CD14-positive monocyte (primary cell): Measurements from ENCODE around the gene FAM53A. TPM values are rescaled to one million over a fixed set of nuclear protein-coding genes. Genes with fewer than 3 reads are reported as not detected.

Experiments used
- DNase-seq, 3 donors: peaks; one replicate each; pipeline ENCODE4 v3.0.0-alpha.2; 2011 to 2022
- H2AFZ ChIP-seq: 2 replicates; pipeline ENCODE4 v1.6.0; 2012; ENCODE audit warnings: mild to moderate bottlenecking, low read depth, low read length, inconsistent platforms; ENCODE audit not compliant: insufficient read depth, poor library complexity, severe bottlenecking
- H3K27ac ChIP-seq, 2 donors: 1 replicate in 1 of 2; 2 replicates in 1 of 2; pipeline ENCODE4 v1.5.1; 2012 to 2013; ENCODE audit warnings: low read length in 2 of 2, control low read depth in 1 of 2, inconsistent platforms in 1 of 2, low read depth in 1 of 2, mild to moderate bottlenecking in 1 of 2
- H3K27me3 ChIP-seq, 2 donors: one replicate each; pipeline versions ENCODE4 v1.6.0 to v1.6.1; 2011 to 2013; ENCODE audit warnings: low read length in 2 of 2; ENCODE audit not compliant: control insufficient read depth in 2 of 2, insufficient read depth in 2 of 2
- H3K36me3 ChIP-seq, 2 donors: replicated peaks in 1 of 2; 1 replicate in 1 of 2; 2 replicates in 1 of 2; pipeline versions ENCODE4 v1.5.1 to v1.6.1; 2012 to 2013; ENCODE audit warnings: low read length in 2 of 2, control low read depth in 1 of 2, inconsistent platforms in 1 of 2, mild to moderate bottlenecking in 1 of 2; ENCODE audit not compliant: insufficient read depth in 2 of 2, control insufficient read depth in 1 of 2
- H3K4me1 ChIP-seq, 2 donors: 1 replicate in 1 of 2; 2 replicates in 1 of 2; pipeline versions ENCODE4 v1.5.1 to v1.6.1; 2012 to 2013; ENCODE audit warnings: low read length in 2 of 2, control low read depth in 1 of 2, inconsistent platforms in 1 of 2, mild to moderate bottlenecking in 1 of 2, moderate library complexity in 1 of 2; ENCODE audit not compliant: insufficient read depth in 2 of 2, control insufficient read depth in 1 of 2
- H3K4me2 ChIP-seq: replicated peaks from 2 replicates; pipeline ENCODE3; 2012; ENCODE audit warnings: low read length, moderate library complexity, mild to moderate bottlenecking; ENCODE audit not compliant: poor library complexity, severe bottlenecking; ENCODE audit errors: extremely low read depth
- H3K4me3 ChIP-seq, 3 experiments: fragments of 200-600 bp in 1 of 3; sonication (generic) in 1 of 3; replicated peaks in 1 of 3; 1 replicate in 2 of 3; 2 replicates in 1 of 3; pipeline ENCODE4 v1.5.1; 2011 to 2013; ENCODE audit warnings: low read length in 3 of 3, mild to moderate bottlenecking in 3 of 3, control low read depth in 2 of 3, low read depth in 2 of 3, inconsistent platforms in 1 of 3, moderate library complexity in 1 of 3
- H3K79me2 ChIP-seq: 2 replicates; pipeline ENCODE4 v1.6.0; 2012; ENCODE audit warnings: mild to moderate bottlenecking, control low read depth, inconsistent platforms, low read length, moderate library complexity; ENCODE audit not compliant: insufficient read depth
- H3K9ac ChIP-seq: 2 replicates; pipeline ENCODE4 v1.6.0; 2017; ENCODE audit warnings: low read length, mild to moderate bottlenecking; ENCODE audit not compliant: insufficient read depth, poor library complexity, severe bottlenecking
- H3K9me3 ChIP-seq, 2 donors: replicated peaks in 1 of 2; 1 replicate in 1 of 2; 2 replicates in 1 of 2; pipeline versions ENCODE4 v1.5.1 to v1.6.1; 2012 to 2013; ENCODE audit warnings: low read length in 2 of 2, control low read depth in 1 of 2; ENCODE audit not compliant: control insufficient read depth in 1 of 2, insufficient read depth in 1 of 2
- H4K20me1 ChIP-seq: 2 replicates; pipeline ENCODE4 v1.6.0; 2012; ENCODE audit warnings: mild to moderate bottlenecking, low read length, control low read depth, moderate library complexity; ENCODE audit not compliant: insufficient read depth
- H3K27ac Mint-ChIP-seq, 7 donors: one replicate each; pipeline ENCODE4 v1.8.0; 2020; ENCODE audit warnings: mild to moderate bottlenecking in 7 of 7, mixed read lengths in 7 of 7, moderate library complexity in 6 of 7, inconsistent platforms in 2 of 7
- H3K27me3 Mint-ChIP-seq, 3 donors: one replicate each; pipeline ENCODE4 v1.8.0; 2021 to 2022; ENCODE audit warnings: low read depth in 3 of 3, mild to moderate bottlenecking in 3 of 3, mixed read lengths in 3 of 3, moderate library complexity in 3 of 3, inconsistent platforms in 1 of 3
- H3K36me3 Mint-ChIP-seq, 2 donors: one replicate each; pipeline ENCODE4 v1.8.0; 2020; ENCODE audit warnings: mixed read lengths in 2 of 2, inconsistent platforms in 1 of 2, mild to moderate bottlenecking in 1 of 2
- H3K4me1 Mint-ChIP-seq: one replicate; pipeline ENCODE4 v1.8.0; 2020; ENCODE audit warnings: mild to moderate bottlenecking, mixed read lengths
- H3K4me3 Mint-ChIP-seq, 2 donors: one replicate each; pipeline ENCODE4 v1.8.0; 2020; ENCODE audit warnings: mild to moderate bottlenecking in 2 of 2, mixed read lengths in 2 of 2, moderate library complexity in 1 of 2
- H3K9me3 Mint-ChIP-seq, 7 donors: one replicate each; pipeline ENCODE4 v1.8.0; 2020 to 2022; ENCODE audit warnings: mixed read lengths in 7 of 7, mild to moderate bottlenecking in 6 of 7, moderate library complexity in 6 of 7, inconsistent platforms in 2 of 7
- CTCF ChIP-seq: fragments of 200-600 bp; IDR thresholded peaks from one replicate; pipeline ENCODE4 v1.8.0; 2022; ENCODE audit warnings: antibody characterized with exemption, mild to moderate bottlenecking
- WGBS: methylation state at CpG from one replicate; pipeline ENCODE4 v1.1.5; 2013; ENCODE audit warnings: missing lambda C conversion rate; ENCODE audit not compliant: insufficient coverage; 5-methylcytosine and 5-hydroxymethylcytosine counted together
- intact Hi-C, 2 donors: fragments of 100-400 bp; cut with micrococcal nuclease; formaldehyde crosslinking; loops; one replicate each; pipeline versions ENCODE4 v1.15.0 to v1.15.1; 2023
- polyA plus RNA-seq, 3 donors: library from polyadenylated mRNA; depleted of rRNA in 1 of 3; unstranded in 2 of 3; stranded (reverse) in 1 of 3; fragments of 300-500 nt in 2 of 3; fragments of >200 nt in 1 of 3; fragmentation: Illumina TruSeq in 2 of 3; gene quantifications; 1 replicate in 2 of 3; 2 replicates in 1 of 3; pipeline ENCODE4 v1.2.3, GENCODE V29; 2012 to 2021

FAM53A gene
- polyA plus RNA-seq, 3 donors, result 0.40 to 0.82 (median 0.76) TPM

DNA sequence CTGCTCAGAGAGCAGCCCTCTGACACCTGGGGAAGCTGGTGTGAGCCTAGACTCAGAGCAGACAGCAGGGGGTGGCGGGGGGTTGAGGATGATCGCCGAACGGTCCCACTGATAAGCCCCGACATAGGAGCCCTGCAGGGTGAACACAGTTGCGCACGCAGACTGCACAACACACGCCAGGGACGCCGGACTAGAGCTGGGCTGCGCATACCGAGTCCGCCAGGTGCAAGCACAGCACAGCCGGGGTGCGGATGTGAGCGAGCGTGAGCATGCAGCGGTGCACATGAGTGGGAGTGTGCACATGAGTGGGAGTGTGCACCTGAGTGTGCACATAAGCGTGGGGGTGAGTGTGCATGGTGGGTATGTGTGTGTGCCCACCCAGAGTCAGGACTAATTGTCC, 36.7 kb downstream of the FAM53A start:
- no peak overlapping the region for H3K9ac ChIP-seq
- peaks cover 0 to 8% (median 2%) of the 10 kb centered on the region in 7 donors for H3K9me3 Mint-ChIP-seq
- H3K4me3 Mint-ChIP-seq, result no peak overlapping the region
- no peak overlapping the region for H3K27ac Mint-ChIP-seq
- no peak overlapping the region for H3K4me2 ChIP-seq
- peaks cover 0 to 7% of the 10 kb centered on the region in 2 donors for H3K36me3 Mint-ChIP-seq
- no peaks in the 10 kb centered on the region for H3K9me3 ChIP-seq
- WGBS, result 95% methylated on average over 18 of the region's 19 CpGs
- no peaks in the 10 kb centered on the region for H3K4me1 ChIP-seq
- H3K79me2 ChIP-seq, result no peaks in the 10 kb centered on the region
- intact Hi-C loops, result no loop called here
- no peak for TF ChIP-seq CTCF
- no peaks in the 10 kb centered on the region for H3K4me1 Mint-ChIP-seq
- no peaks in the 10 kb centered on the region for H4K20me1 ChIP-seq
- H3K27me3 Mint-ChIP-seq, result peaks cover 0 to 5% (median 2%) of the 10 kb centered on the region in 3 donors
- H3K27ac ChIP-seq, result no peak overlapping the region
- no peak overlapping the region for H3K4me3 ChIP-seq
- no peaks in the 10 kb centered on the region for H3K27me3 ChIP-seq
- H3K36me3 ChIP-seq, result no peaks in the 10 kb centered on the region
- no peak for DNase-seq
- H2AFZ ChIP-seq, result no peak overlapping the region

GRCh38 chr4:1646690-1647089, 37.4 kb downstream of the FAM53A start:
- no peaks in the 10 kb centered on the region for H3K79me2 ChIP-seq
- Mint-ChIP-seq H3K27me3 (peaks cover 0 to 5% (median 2%) of the 10 kb centered on the region in 3 donors), H3K27ac (no peak overlapping the region), H3K4me1 (no peaks in the 10 kb centered on the region), H3K4me3 (no peak overlapping the region), H3K9me3 (peaks cover 0 to 8% (median 2%) of the 10 kb centered on the region in 7 donors), H3K36me3 (peaks cover 0 to 7% of the 10 kb centered on the region in 2 donors)
- no peaks in the 10 kb centered on the region for H3K9me3 ChIP-seq
- H3K4me3 ChIP-seq, result no peak overlapping the region
- no peak overlapping the region for H3K9ac ChIP-seq
- no peaks in the 10 kb centered on the region for H3K36me3 ChIP-seq
- DNase-seq, result no peak
- H3K4me2 ChIP-seq, result no peak overlapping the region
- H4K20me1 ChIP-seq, result no peaks in the 10 kb centered on the region
- H3K4me1 ChIP-seq, result no peaks in the 10 kb centered on the region
- no peak for TF ChIP-seq CTCF
- WGBS, result 95% methylated on average over 3 of the region's 7 CpGs
- intact Hi-C loops, result no loop called here
- H3K27me3 ChIP-seq, result no peaks in the 10 kb centered on the region
- H3K27ac ChIP-seq, result no peak overlapping the region
- no peak overlapping the region for H2AFZ ChIP-seq
